Ascending aorta (tissue), 2 donors: Measurements from ENCODE around the gene ARHGAP45. TPM values are rescaled to one million over a fixed set of nuclear protein-coding genes. Genes with fewer than 3 reads are reported as not detected.

Source experiments
- DNase-seq, 2 donors: peaks; one replicate each; pipeline ENCODE4 v3.0.0-alpha.2; 2019; ENCODE audit warnings: low spot score in 2 of 2
- H3K27ac ChIP-seq, 2 donors: fragments of 200-600 bp; sonication (generic); one replicate each; pipeline ENCODE4 v1.5.1; 2016 to 2017; ENCODE audit warnings: mild to moderate bottlenecking in 1 of 2
- H3K27me3 ChIP-seq: fragments of 200-600 bp; sonication (generic); one replicate; pipeline ENCODE4 v1.5.1; 2017
- H3K36me3 ChIP-seq, 2 donors: fragments of 200-600 bp; sonication (generic); one replicate each; pipeline ENCODE4 v1.5.1; 2016
- H3K4me1 ChIP-seq, 2 donors: fragments of 200-600 bp; sonication (generic); one replicate each; pipeline ENCODE4 v1.5.1; 2016 to 2017; ENCODE audit warnings: mild to moderate bottlenecking in 1 of 2
- H3K4me3 ChIP-seq, 2 donors: fragments of 200-600 bp; sonication (generic); one replicate each; pipeline ENCODE4 v1.5.1; 2016 to 2017; ENCODE audit warnings: mild to moderate bottlenecking in 1 of 2
- H3K9me3 ChIP-seq, 2 donors: fragments of 200-600 bp; sonication (generic); one replicate each; pipeline ENCODE4 v1.5.1; 2016
- CTCF ChIP-seq, 3 experiments: fragments of 200-600 bp in 2 of 3; fragments of 450-650 bp in 1 of 3; sonication (generic) in 2 of 3; IDR thresholded peaks; one replicate each; pipeline ENCODE4 v1.5.1; 2016 to 2019; ENCODE audit warnings: antibody characterized with exemption in 3 of 3, mild to moderate bottlenecking in 1 of 3, moderate library complexity in 1 of 3
- intact Hi-C: fragments of 100-400 bp; cut with DNase I; formaldehyde crosslinking; loops from one replicate; pipeline ENCODE4 v1.15.1; 2023
- total RNA-seq: library from RNA; depleted of rRNA; stranded (reverse); fragments of >200 nt; gene quantifications from one replicate; pipeline ENCODE4 v1.1.0, GENCODE V29; 2016

ARHGAP45 gene
- total RNA-seq, 1 donor from 2014 or later: 66.5 TPM

GRCh38 chr19:1117654-1118053 is 50.7 kb downstream of the ARHGAP45 start:
- no peak for DNase-seq
- Histone ChIP-seq H3K27me3 (no peaks in the 10 kb centered on the region), H3K4me3 (no peak overlapping the region), H3K4me1 (peaks cover 6 to 13% of the 10 kb centered on the region in 2 donors), H3K9me3 (no peaks in the 10 kb centered on the region), H3K27ac (no peak overlapping the region), H3K36me3 (peaks cover 87 to 89% of the 10 kb centered on the region in 2 donors)
- no peak for TF ChIP-seq CTCF (IDR thresholded peaks at IDR 0.05)
- intact Hi-C loops: no loop called here

DNA sequence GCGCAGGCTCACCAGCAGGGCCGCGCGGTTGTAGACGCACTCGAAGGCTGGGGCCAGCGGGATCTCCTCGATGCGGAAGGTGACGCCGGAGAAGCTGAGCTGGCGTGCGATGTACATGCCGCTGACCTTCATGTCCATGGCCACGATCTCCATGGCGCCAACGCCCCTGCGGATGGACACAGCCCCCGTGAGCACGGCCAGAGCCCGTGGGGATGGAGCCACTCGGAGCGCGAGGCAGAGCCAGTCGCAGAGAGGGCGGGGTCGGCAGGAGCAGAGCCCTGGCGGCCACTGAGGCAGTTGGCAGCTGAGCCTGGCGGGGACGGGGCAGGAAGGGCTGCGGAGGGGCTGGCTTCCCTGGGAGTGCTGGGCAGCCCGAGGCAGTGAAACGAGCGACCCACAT is 52.0 kb downstream of the ARHGAP45 start:
- Histone ChIP-seq H3K4me3 (no peak overlapping the region), H3K36me3 (peaks cover 93 to 94% of the 10 kb centered on the region in 2 donors), H3K4me1 (peaks cover 0 to 1% of the 10 kb centered on the region in 2 donors), H3K27me3 (no peaks in the 10 kb centered on the region), H3K27ac (no peak overlapping the region), H3K9me3 (no peaks in the 10 kb centered on the region)
- no peak for TF ChIP-seq CTCF (IDR thresholded peaks at IDR 0.05)
- no peak for DNase-seq
- intact Hi-C loops: no loop called here

DNA sequence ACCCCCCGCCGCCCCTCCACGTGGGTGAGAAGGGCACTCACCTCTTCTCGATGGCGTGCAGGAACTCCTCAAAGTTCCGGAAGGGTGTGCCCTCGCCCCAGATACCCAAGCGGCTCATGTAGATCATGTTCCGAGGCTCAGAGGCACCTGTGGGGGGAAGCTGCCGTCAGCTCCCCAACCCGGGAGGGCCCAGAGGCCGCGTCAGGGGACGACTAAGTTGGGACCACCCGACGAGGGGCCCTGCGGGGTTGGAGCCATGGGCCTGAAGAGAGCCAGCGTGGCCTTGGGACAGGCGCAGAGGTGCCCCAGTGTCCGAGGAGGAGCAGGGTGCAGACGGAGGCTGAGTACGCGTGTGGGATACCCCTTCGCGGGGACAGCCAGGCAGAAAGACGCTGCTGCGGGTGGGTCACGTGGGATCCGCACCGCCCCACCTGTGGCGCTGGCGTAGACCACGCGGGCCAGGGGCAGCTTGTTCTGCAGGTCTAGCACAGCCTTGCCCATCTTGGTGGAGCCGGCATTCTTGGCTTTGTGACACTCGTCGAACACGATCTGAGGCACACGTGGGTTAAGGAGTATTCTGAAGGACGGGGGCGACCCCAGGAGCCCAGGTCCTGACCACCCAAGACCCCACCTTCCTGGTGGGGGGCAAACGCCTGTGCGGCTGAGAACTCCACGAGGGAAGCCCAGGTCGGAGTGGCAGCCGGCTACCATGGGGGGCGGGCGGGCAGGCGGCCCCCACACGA is 52.7 kb downstream of the ARHGAP45 start:
- Histone ChIP-seq H3K4me1 (no peaks in the 10 kb centered on the region), H3K9me3 (no peaks in the 10 kb centered on the region), H3K36me3 (peaks cover 93 to 95% of the 10 kb centered on the region in 2 donors), H3K27me3 (no peaks in the 10 kb centered on the region), H3K4me3 (no peak overlapping the region), H3K27ac (no peak overlapping the region)
- TF ChIP-seq CTCF (IDR thresholded peaks at IDR 0.05): no peak
- DNase-seq: no peak
- intact Hi-C loops: no loop called here

DNA sequence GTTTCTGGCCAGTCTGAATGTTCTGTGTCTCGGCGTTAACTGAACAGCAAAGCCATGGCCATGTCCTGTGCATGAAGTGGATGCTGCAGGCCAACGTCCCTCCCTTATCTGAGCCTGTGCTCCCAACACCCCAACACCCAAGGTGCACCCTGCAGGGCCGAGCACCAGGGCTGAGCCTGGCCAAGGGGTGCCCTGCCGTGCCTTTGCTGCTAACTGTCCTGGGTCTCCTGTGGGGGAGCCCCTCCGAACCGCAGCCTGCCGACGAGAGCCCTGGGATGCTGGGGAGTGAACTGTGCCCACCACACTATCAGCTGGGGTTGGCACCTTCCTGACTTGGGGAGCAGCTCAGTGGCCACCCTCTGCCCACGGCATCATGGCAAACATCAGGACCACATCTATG is 54.4 kb downstream of the ARHGAP45 start:
- no peak for DNase-seq
- no peak for TF ChIP-seq CTCF (IDR thresholded peaks at IDR 0.05)
- H3K4me1 ChIP-seq: peaks cover 0 to 5% of the 10 kb centered on the region in 2 donors
- intact Hi-C loops: no loop called here
- H3K9me3 ChIP-seq: no peaks in the 10 kb centered on the region
- peaks cover 85 to 96% of the 10 kb centered on the region in 2 donors for H3K36me3 ChIP-seq
- no peaks in the 10 kb centered on the region for H3K27me3 ChIP-seq
- no peak overlapping the region for H3K4me3 ChIP-seq
- no peak overlapping the region for H3K27ac ChIP-seq

DNA sequence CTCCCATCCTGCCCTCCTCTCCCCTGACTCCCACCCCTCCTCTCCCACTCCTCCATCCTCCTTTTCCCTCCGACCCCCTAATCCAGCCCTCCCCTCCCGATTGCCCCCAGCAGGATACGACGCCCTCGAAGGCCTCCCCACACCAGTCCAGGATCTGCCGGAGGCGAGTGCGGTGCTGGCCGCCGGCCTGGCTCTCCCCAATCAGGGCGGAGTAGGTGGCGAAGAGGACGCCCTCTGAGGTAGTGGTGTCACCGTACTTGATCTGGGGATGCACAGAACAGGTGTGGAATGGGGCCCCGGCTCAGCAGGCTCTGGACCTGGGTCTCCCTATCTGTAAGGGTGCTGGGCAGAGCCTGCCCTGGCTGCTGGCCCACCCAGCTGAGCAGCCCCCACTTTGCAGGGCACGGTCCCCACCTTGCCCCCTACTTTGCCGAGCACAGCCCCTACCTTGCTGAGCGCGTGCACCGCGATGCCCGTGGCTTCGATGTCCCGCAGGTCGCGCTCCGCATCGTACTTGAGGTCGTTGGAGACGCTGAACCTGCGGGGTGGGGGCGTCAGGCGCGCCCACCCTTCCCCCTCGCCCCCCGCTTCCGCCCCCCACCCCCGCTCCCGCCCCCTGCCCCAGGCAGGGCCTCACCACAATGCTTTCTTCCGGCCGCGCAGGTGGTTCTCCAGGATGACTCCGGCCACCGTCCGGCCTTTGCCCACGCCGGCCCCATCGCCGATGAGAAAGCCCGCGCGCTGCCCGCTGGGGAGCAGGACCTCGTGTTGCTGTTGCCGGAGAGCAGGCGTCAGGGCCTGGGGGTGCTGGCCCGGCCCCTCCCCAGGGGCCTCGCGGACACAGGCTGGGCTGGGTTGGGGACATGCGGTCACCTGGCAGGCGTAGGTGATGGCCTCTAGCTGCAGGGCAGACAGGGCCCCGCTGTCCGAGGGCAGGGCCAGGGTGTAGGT is 55.3 kb downstream of the ARHGAP45 start:
- H3K27ac ChIP-seq: peak overlapping the region in 1 of 2 donors; percentile 33

More for the DNA sequence above, 55.3 kb downstream of the ARHGAP45 start:
- no peaks in the 10 kb centered on the region for H3K27me3 ChIP-seq
- H3K4me1 ChIP-seq: peaks cover 0 to 13% of the 10 kb centered on the region in 2 donors
- DNase-seq: no peak
- H3K9me3 ChIP-seq: no peaks in the 10 kb centered on the region
- TF ChIP-seq CTCF (IDR thresholded peaks at IDR 0.05): no peak
- peaks cover 85 to 96% of the 10 kb centered on the region in 2 donors for H3K36me3 ChIP-seq
- intact Hi-C loops: no loop called here
- H3K4me3 ChIP-seq: no peak overlapping the region
